Hematopoietic multipotent progenitor cell treated with erythropoietin and hydrocortisone succinate and interleukin-3 and kit ligand, for 6 days (in vitro differentiated cells): ENCODE measurements around the gene PRMT3.
"Not testable (repeated sequence)": the region's sequence is repeated elsewhere in the genome, so short reads cannot be mapped to it uniquely, and the experiment has no call there.

Experiments
- DNase-seq: peaks from one replicate; pipeline ENCODE4 v3.0.0-alpha.2; 2015

Gene PRMT3

DNA sequence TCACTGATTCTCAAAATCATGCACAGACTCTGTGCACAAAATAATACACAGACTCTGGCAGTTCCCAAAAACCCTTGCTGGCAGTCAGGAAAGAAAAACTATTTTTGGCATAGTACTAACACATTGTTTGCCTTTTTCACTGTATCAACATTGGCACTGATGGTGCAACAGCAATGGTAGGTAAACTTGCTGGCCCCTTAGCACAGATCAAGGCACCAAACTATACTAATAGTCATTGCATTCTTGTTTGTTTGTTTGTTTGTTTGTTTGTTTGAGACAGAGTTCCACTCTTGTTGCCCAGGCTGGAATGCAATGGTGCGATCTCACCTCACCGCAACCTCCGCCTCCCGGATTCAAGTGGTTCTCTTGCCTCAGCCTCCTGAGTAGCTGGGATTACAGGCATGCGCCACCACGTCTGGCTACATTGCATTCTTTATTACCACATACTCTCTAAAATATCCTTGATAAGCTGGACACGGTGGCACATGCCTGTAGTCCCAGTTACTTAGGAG is 130.9 kb downstream of the PRMT3 start:
- no peak for DNase-seq

DNA sequence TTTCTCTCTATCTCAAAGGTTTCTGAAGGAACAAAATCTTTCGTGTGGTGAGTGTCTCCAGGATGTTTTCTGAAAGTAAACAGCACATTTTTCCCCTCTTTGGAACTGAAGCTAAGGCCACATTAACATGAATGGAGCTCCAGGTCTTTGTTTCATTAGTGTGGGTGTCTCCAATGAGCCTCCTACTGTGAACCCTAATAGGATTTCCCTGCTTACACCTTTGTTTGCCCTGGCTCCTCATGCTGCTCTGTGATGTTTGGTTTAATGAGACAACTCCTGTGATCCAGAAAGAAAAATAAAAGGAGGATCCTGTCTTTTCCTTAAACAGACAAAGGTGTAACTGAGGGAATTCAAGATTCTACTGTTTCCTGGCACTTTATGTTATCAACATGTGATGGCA is 135.0 kb downstream of the PRMT3 start:
- DNase-seq, result no peak

DNA sequence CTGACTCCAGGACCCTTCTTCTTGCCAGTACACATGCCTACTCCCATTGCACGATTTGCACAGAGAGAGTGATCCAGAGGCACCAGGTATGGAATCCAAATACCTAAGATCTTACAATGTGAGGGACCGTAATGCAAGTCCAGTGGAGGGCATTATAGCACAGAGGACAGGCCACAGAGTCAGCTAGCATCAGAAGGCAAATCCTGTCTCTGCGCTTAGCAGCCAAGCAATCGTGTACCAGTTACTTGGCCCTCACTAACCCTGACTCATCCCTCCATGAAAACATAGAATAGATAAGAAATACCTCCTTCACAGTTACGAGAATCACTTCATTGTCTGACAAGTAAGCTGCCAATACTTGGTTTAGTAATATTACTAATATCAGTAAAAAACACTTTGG is 142.2 kb downstream of the PRMT3 start:
- DNase-seq, result no peak

DNA sequence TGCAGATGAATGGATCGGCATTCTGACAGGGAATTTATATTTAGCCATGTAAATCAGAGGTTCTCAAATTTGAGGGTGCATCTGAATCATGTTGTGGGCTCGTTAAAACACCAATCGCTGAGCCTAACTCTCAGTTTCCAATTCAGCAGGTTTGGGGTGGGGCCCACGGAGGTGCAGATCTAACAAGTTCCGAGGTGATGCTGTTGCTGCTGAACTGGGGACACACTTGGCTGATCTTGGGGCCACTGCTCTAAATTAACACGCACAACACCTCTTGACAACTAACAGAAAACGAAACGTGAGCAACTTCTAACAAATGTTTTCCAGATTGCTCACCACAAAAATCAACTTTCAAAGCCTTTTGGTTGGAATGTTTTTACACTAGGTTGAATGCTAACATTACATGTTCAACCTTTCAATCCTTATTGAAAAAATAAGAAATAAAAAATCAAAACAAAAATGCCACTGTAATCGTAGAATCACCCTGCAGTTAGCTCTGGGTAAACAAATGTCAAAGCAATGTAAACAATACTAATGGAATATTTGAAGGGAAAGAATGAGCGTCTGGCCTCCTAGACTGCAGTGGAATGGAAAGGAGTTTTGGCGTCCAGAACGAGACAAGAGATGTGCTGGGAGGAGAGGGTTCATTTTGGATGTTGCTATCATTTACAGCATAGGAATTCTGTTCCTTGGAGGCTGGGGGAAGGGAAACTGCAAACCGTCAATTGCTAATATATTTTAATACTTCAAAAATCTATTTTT is 143.6 kb downstream of the PRMT3 start:
- no peak for DNase-seq

DNA sequence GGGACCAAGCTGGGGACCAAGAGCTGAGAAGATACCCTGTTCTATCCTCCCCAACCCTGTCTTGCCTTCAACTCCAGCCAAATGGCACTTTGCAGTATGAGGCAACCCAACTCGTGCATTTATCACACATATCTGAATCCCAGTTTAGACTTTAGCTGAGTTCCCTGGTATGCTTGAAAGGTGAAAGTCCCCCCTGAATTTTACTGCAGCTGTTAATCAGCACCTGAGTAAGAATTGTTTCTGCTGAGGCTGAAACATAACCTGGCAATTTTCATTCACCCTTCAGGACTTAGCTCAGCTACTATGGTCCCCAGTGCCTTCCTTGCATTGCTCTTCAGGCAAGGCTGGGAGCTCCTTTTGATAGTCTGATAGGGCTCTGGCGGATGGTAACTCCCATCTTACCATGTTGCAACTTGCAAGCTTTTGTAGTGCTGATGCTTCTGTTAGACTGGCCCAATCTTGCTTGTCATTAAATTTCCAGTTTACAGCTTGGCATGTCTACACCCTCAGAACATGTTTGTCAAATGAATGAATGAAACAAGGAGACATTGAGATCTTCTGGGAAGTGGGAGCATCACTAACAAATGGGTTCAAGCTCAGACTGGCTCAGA is 147.9 kb downstream of the PRMT3 start:
- DNase-seq, result no peak

DNA sequence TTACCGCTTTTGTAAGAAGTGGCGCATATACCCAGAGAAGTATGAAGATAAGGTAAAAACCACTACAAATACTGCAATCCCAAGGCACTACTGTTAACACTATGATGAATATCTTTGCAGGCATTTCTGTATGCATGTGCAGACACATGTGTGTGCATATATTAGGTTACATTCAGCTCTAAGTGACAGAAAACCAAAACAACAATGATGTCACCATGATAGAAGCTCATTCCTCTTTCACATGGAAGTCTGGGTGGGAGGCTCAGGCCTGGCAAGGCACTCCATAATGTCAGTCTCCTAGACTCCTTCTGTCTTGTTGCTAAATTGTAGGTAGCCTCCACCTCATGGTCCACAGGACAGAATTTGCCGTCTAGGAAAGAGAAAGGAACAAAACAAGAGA is 148.8 kb downstream of the PRMT3 start:
- no peak for DNase-seq

DNA sequence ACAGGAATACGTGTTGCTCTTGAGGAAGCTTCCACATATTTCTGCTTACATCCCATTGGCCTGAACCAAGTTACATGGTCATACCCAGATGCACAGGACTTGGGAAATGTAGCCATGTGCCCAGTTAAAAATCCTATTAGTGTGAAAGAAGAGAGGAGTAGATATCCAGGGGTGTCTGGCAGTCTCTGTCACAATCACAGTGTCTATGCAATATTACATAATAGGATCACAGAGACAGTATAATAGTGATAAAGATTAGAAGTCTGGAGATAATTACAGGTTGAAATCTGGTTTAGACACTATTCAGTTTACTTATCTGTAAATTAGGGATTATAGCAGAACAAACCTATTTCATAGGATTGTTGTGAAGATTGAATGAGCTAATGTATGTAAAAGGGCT is 149.3 kb downstream of the PRMT3 start:
- DNase-seq, result no peak

DNA sequence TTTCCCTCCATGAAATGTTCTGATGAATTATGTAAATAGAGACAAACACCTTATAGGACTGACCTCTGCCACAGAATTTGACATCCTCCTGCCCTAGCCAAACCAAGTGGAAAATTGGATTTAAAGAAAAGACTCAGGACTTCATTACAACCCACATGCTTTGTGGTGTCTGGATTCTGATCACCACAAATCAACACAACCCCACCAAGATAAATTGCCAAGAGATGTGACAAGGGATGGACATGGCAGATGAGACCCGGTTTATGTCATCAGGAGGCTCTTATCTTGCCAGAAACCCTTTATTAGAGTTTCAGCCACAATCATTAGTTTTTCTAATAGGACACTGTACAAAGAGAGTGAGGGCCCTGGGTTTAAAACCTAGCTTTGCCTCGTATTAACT is 154.0 kb downstream of the PRMT3 start:
- no peak for DNase-seq

DNA sequence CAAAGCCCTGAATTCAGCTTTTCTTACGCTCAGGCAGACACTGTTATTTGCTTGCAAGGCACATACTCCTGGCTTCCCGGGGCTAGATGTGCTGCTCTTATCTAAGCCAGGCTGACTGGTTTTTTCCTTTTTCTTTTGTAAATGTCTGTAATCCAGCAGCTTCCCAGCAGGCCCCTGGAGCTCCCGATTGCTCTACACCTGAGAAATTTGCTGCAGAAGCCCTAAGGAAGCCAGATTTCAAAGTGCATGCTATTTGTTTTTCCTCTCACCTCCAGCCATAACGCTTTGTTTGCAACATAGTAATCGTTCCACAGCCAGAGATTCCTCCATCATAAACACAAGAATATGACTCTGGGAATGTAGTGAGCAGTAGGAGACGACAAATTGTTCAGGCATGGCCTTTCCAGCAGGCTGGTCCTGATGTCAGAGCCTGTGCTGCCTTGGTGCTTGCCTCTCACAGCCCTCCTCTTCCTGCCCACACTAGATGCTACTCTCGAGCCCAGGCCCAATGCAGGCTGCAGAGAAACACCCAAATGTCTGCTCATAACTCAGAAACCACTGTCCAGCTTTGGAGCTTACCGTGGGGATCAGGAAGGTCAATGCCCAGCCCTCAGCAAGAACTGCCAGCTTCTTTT is 157.2 kb downstream of the PRMT3 start:
- DNase-seq, result no peak

DNA sequence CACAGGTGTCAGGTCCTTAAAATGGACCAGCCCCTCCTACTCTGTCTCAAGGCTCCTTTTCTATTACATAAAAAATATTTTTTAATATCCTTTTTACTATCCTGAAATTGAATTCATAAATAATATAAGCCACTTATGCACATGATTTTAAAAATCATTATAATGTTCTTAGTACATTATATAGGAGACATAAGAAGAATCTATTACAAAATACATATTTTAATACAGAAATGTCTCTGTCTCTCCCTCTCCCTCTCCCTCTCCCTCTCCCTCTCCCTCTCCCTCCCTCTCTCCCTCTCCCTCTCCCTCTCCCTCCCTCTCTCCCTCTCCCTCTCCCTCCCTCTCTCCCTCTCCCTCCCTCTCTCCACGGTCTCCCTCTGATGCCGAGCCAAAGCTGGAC is 159.9 kb downstream of the PRMT3 start:
- DNase-seq, result no peak

DNA sequence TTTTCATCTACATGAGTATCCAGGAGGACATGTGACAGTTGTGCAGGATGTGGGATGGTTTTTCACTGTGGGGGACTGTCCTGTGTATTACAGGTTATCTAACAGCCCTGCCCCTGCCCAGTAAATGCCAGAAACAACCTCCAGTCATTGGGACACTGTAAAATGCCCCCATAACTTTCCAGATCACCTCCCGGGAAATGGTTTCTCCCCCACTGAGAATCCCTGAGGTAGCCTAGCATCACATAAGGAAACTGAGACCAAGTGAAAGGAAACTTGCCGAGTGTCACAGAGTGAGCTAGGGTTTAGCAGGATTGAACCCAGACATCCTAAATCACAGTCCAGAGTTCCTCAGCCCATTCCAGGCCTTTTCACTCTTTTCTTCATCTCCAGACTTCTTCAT is 163.6 kb downstream of the PRMT3 start:
- DNase-seq, result no peak

DNA sequence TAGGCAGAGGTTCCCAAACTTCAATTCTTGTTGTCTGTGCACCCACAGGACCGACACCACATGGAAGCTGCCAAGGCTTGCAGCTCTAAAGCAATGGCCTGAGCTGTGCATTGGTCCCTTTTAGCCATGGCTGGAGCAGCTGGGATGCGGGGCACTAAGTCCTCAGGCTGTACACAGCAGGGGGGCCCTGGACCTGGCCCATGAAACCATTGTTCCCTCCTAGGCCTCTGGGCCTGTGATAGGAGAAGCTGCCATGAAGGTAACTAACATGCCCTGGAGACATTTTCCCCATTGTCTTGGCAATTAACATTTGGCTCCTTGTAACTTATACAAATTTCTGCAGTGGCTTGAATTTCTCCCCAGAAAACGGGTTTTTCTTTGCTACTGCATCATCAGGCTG is 168.3 kb downstream of the PRMT3 start:
- DNase-seq, result no peak

DNA sequence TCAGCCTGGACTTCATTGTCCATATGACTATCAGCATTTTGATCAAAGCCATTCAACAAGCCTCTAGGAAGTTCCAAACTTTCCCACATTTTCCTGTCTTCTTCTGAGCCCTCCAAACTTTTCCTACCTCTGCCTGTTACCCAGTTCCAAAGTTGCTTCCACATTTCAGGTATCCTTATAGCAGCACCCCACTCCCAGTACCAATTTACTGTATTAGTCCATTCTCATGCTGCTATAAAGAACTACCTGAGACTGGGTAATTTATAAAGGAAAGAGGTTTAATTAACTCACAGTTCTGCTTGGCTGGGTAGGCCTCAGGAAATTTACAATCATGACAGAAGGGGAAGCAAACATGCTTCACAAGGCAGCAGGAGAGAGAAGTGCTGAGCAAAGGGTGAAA is 168.9 kb downstream of the PRMT3 start:
- DNase-seq, result not testable (repeated sequence)

DNA sequence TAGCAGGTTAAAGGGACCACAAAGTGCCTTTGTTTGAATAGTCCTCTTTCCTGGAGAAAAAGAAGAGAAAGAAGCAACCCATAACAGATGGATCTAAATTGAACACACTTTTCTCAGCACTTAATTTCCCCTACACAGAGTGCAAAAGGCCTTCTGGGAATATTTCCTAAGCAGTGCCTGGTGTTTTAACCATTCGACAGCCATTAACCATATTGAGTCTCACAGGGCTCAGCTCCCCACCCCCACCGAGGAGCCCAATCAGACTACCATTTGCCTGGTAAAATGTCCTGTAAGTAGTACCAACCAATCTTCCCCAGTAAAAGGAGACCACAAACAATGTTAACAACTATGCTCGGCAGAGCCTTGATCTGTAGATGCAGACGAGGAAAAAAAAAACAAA is 171.2 kb downstream of the PRMT3 start:
- no peak for DNase-seq
